GM12875 (cell line): ENCODE measurements around the gene ARID1B.

Experiments
- H3K4me3 ChIP-seq: one replicate; pipeline ENCODE4 v1.5.1; 2011; ENCODE audit warnings: low read depth, low read length, control low read depth
- CTCF ChIP-seq: IDR thresholded peaks from 2 replicates; pipeline ENCODE4 v1.5.1; 2011; ENCODE audit warnings: low read depth, mild to moderate bottlenecking, control low read depth, inconsistent platforms, low read length, moderate library complexity, borderline replicate concordance; ENCODE audit not compliant: insufficient read depth

Gene ARID1B

DNA sequence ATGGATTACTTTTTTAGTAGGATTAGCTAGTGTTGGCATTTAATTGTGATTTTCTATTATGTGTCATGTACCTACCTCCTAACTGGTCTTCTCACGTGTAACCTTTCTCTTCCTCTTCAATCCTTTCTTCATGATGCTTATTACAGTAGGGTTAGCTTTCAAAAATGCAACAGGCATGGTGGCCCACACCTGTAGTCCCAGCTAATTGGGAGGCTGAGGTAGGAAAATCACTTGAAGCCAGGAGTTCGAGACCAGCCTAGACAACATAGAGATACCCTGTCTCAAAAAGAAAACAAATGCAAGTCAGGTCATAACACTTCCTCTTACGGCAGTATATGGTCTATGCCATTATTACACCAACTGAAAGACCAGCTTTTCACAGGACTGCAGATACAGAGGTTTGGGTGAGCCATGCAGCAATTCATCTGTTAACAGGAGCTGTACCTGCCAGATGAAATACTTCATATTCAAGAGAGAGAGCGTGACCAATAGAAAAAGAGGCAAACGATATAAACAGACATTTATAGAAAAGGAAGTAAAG, 351.1 kb downstream of the ARID1B start:
- no peak for TF ChIP-seq CTCF
- H3K4me3 ChIP-seq = no peak overlapping the region

- TF ChIP-seq CTCF = no peak
- H3K4me3 ChIP-seq = no peak overlapping the region
Observed at GRCh38 chr6:157131250-157131649, 354.1 kb downstream of the ARID1B start.

- TF ChIP-seq CTCF = no peak
- no peak overlapping the region for H3K4me3 ChIP-seq
Observed at GRCh38 chr6:157133856-157134255, 356.7 kb downstream of the ARID1B start.

- TF ChIP-seq CTCF = no peak
- no peak overlapping the region for H3K4me3 ChIP-seq
Observed at GRCh38 chr6:157134402-157135047, 357.3 kb downstream of the ARID1B start.

DNA sequence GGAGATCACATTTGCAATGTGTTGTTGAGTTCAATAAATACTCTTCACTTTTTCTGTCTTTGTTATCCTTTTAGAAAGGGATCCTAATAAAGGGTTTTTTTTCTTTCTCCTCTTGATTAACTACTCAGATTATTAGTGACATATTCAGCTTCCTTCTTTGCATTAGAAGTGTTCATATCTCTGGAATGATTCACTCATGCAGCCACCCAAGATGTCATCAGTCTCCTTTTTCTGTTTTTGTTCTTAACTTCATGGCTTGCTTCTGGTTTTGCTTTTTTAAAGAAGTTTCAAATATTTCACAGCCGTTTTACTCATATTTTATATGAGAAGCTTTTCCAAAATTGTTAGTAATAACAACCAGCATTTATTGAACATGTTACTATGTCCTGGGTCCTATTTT, 358.5 kb downstream of the ARID1B start:
- TF ChIP-seq CTCF = no peak
- no peak overlapping the region for H3K4me3 ChIP-seq

DNA sequence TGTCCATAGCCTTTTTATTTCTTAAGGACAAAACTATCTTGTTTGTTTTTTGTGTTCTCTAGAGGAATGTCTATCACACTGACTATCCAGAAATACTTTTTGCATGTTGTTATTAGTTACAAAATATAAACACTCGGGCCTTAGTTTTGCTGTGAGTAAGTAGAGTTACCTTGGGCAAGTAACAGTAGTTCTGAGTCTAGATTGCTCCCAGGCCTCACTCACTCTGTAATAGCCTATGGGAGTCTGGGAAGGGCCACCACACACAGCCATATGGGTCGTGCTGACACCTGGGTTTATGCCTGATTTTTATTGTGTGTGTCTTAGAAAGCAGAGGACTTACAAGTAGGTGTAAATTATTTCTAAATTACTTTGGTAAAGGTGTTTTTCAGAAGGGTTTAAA, 360.3 kb downstream of the ARID1B start:
- no peak overlapping the region for H3K4me3 ChIP-seq
- no peak for TF ChIP-seq CTCF

GRCh38 chr6:157139054-157139708, 362.0 kb downstream of the ARID1B start:
- peak; percentile 29; the same call in 1 of the 2 replicates for TF ChIP-seq CTCF
- no peak overlapping the region for H3K4me3 ChIP-seq
